ENCODE measurements around the gene PWWP2B. TPM values are rescaled to one million over a fixed set of nuclear protein-coding genes. Genes with fewer than 3 reads are reported as not detected.

PWWP2B gene
- total and polyA plus RNA-seq, 2 of the 13 experiments (the other 11 are each of a cell fraction or from before 2014, with no cell fraction given) = 2.3 to 4.7 TPM

DNA sequence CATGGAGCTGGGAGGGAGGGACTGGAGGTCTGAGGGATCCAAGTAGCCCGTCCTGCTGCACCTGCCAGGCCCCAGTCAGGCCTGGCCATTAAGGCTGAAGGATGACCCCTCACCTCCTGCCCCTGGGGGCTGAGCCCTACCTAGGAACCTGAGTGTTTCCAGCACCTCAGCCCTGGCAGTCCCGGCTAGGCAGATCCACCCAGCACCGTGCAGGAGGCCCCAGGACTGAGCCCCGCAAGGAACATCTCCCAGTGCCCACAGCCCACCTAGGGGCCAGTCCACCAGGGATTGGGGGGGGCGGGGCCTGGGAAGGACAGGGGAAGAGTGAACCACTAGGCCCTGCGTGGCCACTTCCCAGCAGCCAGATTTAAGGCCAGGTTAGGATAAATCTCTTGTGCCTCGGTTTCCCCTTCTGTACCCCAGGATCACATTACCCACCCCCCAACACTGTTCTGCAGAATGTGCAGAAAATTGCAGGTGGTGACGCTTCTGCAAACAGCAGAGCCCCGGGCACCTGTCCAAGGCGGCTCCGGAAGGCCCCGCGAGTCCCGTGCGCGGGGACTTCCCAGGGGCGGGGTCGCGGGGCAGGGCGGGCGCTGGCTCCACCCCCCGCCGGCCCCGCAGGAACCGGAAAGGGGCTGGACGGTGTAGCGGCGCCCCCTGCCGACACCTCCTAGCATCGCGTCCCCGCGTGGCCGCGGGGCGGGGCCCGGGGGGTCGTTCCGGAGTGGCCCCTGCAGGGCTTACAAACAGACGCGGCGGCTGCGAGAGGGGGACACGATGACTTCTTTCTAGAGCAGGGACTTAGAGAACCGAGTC lies 55.9 kb downstream of the PWWP2B start (continued):
- TF ChIP-seq CREB3 (CRISPR knock-in tag; IDR thresholded peaks at IDR 0.05) = peak; percentile 31; the same call in 1 of the 2 replicates
- 0 out of 4 replicates have a peak, but pooled peaks of 1 of the 2 experiments have one; percentile 20 for TF ChIP-seq EP300 (IDR thresholded peaks at IDR 0.05; ENCODE audit: low read depth in 2 of 2, low read length in 2 of 2)
- no peak for TF ChIP-seq EP300 (CRISPR knock-in tag; IDR thresholded peaks at IDR 0.05; ENCODE audit: borderline replicate concordance)
- TF ChIP-seq KLF16 (CRISPR knock-in tag; IDR thresholded peaks at IDR 0.05) = peak in 1 of 2 experiments; percentile 43; a peak in 1 of 4 replicates
- peak; percentile 81 for TF ChIP-seq SP4 (CRISPR knock-in tag; IDR thresholded peaks at IDR 0.05)
- 0 out of 2 replicates have a peak, but pooled peaks have one; percentile 34 for TF ChIP-seq KAT8 (CRISPR knock-in tag; IDR thresholded peaks at IDR 0.05)
- peak; percentile 94 for TF ChIP-seq ZBTB7B (CRISPR knock-in tag; IDR thresholded peaks at IDR 0.05)
- peak; percentile 56; the same call in 1 of the 2 replicates for TF ChIP-seq ZSCAN20 (CRISPR knock-in tag; IDR thresholded peaks at IDR 0.05; ENCODE audit: borderline replicate concordance)
- TF ChIP-seq GLI4 (CRISPR knock-in tag; IDR thresholded peaks at IDR 0.05; ENCODE audit: borderline replicate concordance) = no peak
- peak; percentile 64 for TF ChIP-seq ZNF547 (CRISPR knock-in tag; IDR thresholded peaks at IDR 0.05)
- peak; percentile 20 for TF ChIP-seq ZFY (CRISPR knock-in tag; IDR thresholded peaks at IDR 0.05)
- no peak for TF ChIP-seq MATR3 (CRISPR knock-in tag; IDR thresholded peaks at IDR 0.05)
- TF ChIP-seq ZNF484 (CRISPR knock-in tag; IDR thresholded peaks at IDR 0.05; ENCODE audit: borderline replicate concordance, low read depth) = no peak
- TF ChIP-seq NCOA1 (CRISPR knock-in tag; IDR thresholded peaks at IDR 0.05) = no peak
- TF ChIP-seq, protein P1, sequence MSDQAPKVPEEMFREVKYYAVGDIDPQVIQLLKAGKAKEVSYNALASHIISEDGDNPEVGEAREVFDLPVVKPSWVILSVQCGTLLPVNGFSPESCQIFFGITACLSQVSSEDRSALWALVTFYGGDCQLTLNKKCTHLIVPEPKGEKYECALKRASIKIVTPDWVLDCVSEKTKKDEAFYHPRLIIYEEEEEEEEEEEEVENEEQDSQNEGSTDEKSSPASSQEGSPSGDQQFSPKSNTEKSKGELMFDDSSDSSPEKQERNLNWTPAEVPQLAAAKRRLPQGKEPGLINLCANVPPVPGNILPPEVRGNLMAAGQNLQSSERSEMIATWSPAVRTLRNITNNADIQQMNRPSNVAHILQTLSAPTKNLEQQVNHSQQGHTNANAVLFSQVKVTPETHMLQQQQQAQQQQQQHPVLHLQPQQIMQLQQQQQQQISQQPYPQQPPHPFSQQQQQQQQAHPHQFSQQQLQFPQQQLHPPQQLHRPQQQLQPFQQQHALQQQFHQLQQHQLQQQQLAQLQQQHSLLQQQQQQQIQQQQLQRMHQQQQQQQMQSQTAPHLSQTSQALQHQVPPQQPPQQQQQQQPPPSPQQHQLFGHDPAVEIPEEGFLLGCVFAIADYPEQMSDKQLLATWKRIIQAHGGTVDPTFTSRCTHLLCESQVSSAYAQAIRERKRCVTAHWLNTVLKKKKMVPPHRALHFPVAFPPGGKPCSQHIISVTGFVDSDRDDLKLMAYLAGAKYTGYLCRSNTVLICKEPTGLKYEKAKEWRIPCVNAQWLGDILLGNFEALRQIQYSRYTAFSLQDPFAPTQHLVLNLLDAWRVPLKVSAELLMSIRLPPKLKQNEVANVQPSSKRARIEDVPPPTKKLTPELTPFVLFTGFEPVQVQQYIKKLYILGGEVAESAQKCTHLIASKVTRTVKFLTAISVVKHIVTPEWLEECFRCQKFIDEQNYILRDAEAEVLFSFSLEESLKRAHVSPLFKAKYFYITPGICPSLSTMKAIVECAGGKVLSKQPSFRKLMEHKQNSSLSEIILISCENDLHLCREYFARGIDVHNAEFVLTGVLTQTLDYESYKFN (CRISPR knock-in tag; conservative IDR thresholded peaks at IDR 0.05) = 0 out of 2 replicates have a peak, but pooled peaks have one; percentile 39
- peak; percentile 55; the same call in 1 of the 2 replicates for TF ChIP-seq MTA1 (CRISPR knock-in tag; IDR thresholded peaks at IDR 0.05; ENCODE audit: borderline replicate concordance)
- 0 out of 2 replicates have a peak, but pooled peaks have one; percentile 29 for TF ChIP-seq ELF1 (CRISPR knock-in tag; IDR thresholded peaks at IDR 0.05)
- no peak for TF ChIP-seq NBN (conservative IDR thresholded peaks at IDR 0.05)
- 0 out of 2 replicates have a peak, but pooled peaks have one; percentile 40 for TF ChIP-seq ZBED4 (CRISPR knock-in tag; IDR thresholded peaks at IDR 0.05; ENCODE audit: borderline replicate concordance)
- TF ChIP-seq MAX (IDR thresholded peaks at IDR 0.05) = peak; percentile 33; the same call in 1 of the 2 replicates
- no peak for TF ChIP-seq TEAD3 (CRISPR knock-in tag; optimal IDR thresholded peaks at IDR 0.05; ENCODE audit: borderline replicate concordance)
